ENCODE results near the gene ATG16L1. TPM values are rescaled to one million over a fixed set of nuclear protein-coding genes. Genes with fewer than 3 reads are reported as not detected.

The ATG16L1 gene
- 29.8 and 30.2 TPM in 2 replicates for total RNA-seq
- polyA plus RNA-seq = 14.1 and 18.1 TPM in 2 replicates
- 18.0 and 18.2 TPM in 2 replicates for polyA plus RNA-seq (2011; cell fraction: cytosol; rRNA removed)
- 67.7 and 77.9 TPM in 2 replicates for polyA plus RNA-seq (2011; cell fraction: nucleus; rRNA removed)
- 18.5 and 20.5 TPM in 2 replicates for polyA plus RNA-seq (2012)
- polyA minus RNA-seq = 34.8 and 36.8 TPM in 2 replicates
- polyA minus RNA-seq (2011; cell fraction: cytosol; rRNA and poly(A)+ RNA removed) = 11.1 TPM
- polyA minus RNA-seq (2011; cell fraction: nucleus; rRNA and poly(A)+ RNA removed) = 28.0 and 29.2 TPM in 2 replicates
- percentile 82 among the genes with signal in this experiment for Bru-seq, nascent RNA
- percentile 73 among the genes with signal in this experiment for BruChase-seq, experiment 1, labeled RNA remaining after a 6-hour chase
- BruChase-seq, experiment 2, labeled RNA remaining after a 2-hour chase = percentile 80 among the genes with signal in this experiment
- long read RNA-seq, transcript ATG16L1-203 (18 exons, 3,405 nt) = major isoform, 11 of 35 reads
- long read RNA-seq, partial matches to known transcripts = 3 of 35 reads
- long read RNA-seq, other reads (novel, unspliced or antisense) = 15 of 35 reads

DNA sequence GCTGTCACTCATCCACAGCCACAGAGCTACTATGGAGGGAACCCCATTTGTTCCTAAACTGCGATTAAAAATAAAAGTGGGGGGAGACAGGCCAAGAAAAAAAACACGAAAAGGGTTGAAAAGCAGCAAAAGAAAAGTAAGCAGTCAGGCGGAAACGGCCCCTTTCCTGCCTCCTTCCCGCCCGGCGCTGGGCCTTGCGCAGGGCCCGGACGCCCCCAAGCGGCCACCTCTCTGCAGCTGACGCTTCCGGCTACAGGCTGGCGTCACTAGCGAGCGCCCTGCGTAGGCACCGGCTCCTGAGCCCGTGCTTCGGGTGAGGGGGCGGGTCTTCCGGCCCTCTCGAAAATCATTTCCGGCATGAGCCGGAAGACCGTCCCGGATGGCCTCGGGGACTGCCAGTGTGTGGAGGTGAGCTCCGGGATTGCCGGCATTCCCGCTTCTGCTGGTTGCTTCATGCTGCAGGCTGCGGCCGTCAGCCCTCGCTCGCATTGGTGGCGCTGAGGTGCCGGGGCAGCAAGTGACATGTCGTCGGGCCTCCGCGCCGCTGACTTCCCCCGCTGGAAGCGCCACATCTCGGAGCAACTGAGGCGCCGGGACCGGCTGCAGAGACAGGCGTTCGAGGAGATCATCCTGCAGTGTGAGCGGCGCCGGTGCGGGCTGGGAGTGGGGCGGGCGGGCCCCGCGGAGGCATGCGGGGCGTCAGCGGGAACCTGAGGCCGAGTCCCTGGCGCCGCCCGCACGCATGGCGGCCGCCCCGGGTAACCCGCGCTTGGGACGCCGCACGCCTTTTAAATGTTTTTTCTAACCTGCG is at the start of gene ATG16L1:
Gene ATG16L1 (plus strand): TSS at position 368 of the 811 bp plus-strand sequence. CDS start 155 bp downstream, at position 523.
- Histone ChIP-seq H3K27ac (ENCODE audit: insufficient read depth, low read depth, low read length) (peak within 1 kb of the TSS; percentile 77), H3K79me2 (ENCODE audit: control insufficient read depth, insufficient read depth, low read length) (peaks cover 43% of the 10 kb centered on the region), H3K9me1 (replicated peaks; ENCODE audit: control insufficient read depth, extremely low read depth, insufficient read depth, low read length) (no peaks in the 10 kb centered on the region), H3K9ac (replicated peaks; ENCODE audit: extremely low read depth, insufficient read depth, low read length) (peak within 1 kb of the TSS; percentile 92), H3K9me3 (replicated peaks; ENCODE audit: control insufficient read depth, insufficient read depth, low read length) (no peaks in the 10 kb centered on the region), H3K27me3 (ENCODE audit: control insufficient read depth in 2 of 2, insufficient read depth in 2 of 2, low read length in 2 of 2) (no peaks in the 10 kb centered on the region), H3K4me3 (replicated peaks in 1 of 3; ENCODE audit: insufficient read depth in 1 of 3, low read depth in 1 of 3, low read length in 3 of 3) (peak within 1 kb of the TSS; percentile 72 to 99 (median 94)), H4K20me1 (replicated peaks; ENCODE audit: control insufficient read depth, extremely low read depth, insufficient read depth, low read length) (no peaks in the 10 kb centered on the region), H3K4me1 (ENCODE audit: control insufficient read depth, extremely low read depth, insufficient read depth, low read length) (peaks cover 28% of the 10 kb centered on the region), H2AFZ (ENCODE audit: low read depth, low read length) (peak within 1 kb of the TSS; percentile 99), H3K4me2 (ENCODE audit: insufficient read depth, low read length) (peak within 1 kb of the TSS; percentile 87), H3K36me3 (ENCODE audit: control insufficient read depth in 2 of 2, extremely low read depth in 1 of 2, insufficient read depth in 2 of 2, low read length in 2 of 2) (peaks cover 0 to 6% of the 10 kb centered on the region in 2 experiments)
- ChIA-PET CTCF (interaction anchor here (0.7 to 3.0 kb wide), 18 partner anchors 12 to 646 kb away, joined by 3 to 17 read pairs (median 4); partner anchors contain the start of gene INPP5D), POLR2A (no interaction called here)
- no TSS peak for BruUV-seq (replicated peaks)
- dilution Hi-C loops (cut with MboI; ENCODE audit: extremely low pct_ligation_motif_present, low sequenced_read_pairs) (no loop called here), intact Hi-C loops (cut with micrococcal nuclease) (loop anchor here (1.0 to 10.0 kb wide), 12 partner anchors 42 to 645 kb away; partner anchors contain the start of genes GIGYF2 and INPP5D)
- TF ChIP-seq, protein P1, sequence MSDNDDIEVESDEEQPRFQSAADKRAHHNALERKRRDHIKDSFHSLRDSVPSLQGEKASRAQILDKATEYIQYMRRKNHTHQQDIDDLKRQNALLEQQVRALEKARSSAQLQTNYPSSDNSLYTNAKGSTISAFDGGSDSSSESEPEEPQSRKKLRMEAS (IDR thresholded peaks at IDR 0.05; ENCODE audit: insufficient read depth, insufficient read length) = no peak
- TF ChIP-seq POLR2AphosphoS5 (IDR thresholded peaks at IDR 0.05; ENCODE audit: insufficient read depth, low read depth, low read length) (peak; percentile 88), GATA2 (IDR thresholded peaks at IDR 0.05; ENCODE audit: insufficient read depth, insufficient read length, low read depth, low read length) (no peak), EZH2 (IDR thresholded peaks at IDR 0.05; ENCODE audit: borderline replicate concordance, low read depth, low read length, severe bottlenecking) (no peak), JUN (IDR thresholded peaks at IDR 0.05; ENCODE audit: borderline replicate concordance, insufficient read depth, insufficient read length, low read depth) (no peak), POLR2A (IDR thresholded peaks at IDR 0.05; ENCODE audit: low read depth, low read length) (peak; percentile 89), MYC (IDR thresholded peaks at IDR 0.05; ENCODE audit: low read depth, low read length) (no peak), FOS (IDR thresholded peaks at IDR 0.05; ENCODE audit: borderline replicate concordance, insufficient read depth, low read length) (peak; percentile 33)
- TF ChIP-seq, protein P2, sequence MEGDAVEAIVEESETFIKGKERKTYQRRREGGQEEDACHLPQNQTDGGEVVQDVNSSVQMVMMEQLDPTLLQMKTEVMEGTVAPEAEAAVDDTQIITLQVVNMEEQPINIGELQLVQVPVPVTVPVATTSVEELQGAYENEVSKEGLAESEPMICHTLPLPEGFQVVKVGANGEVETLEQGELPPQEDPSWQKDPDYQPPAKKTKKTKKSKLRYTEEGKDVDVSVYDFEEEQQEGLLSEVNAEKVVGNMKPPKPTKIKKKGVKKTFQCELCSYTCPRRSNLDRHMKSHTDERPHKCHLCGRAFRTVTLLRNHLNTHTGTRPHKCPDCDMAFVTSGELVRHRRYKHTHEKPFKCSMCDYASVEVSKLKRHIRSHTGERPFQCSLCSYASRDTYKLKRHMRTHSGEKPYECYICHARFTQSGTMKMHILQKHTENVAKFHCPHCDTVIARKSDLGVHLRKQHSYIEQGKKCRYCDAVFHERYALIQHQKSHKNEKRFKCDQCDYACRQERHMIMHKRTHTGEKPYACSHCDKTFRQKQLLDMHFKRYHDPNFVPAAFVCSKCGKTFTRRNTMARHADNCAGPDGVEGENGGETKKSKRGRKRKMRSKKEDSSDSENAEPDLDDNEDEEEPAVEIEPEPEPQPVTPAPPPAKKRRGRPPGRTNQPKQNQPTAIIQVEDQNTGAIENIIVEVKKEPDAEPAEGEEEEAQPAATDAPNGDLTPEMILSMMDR (IDR thresholded peaks at IDR 0.05; ENCODE audit: extremely low read depth in 1 of 2, insufficient read depth in 1 of 2, low read depth in 1 of 2, low read length in 2 of 2) = peak; percentile 99
- DNase-seq (ENCODE audit: low read depth, low spot score) (peak; percentile 96), FAIRE-seq (peak; percentile 87)
